Stomach (tissue), 4 donors: Measurements from ENCODE around the gene NFATC1.

Source experiments
- CTCF ChIP-seq, 7 experiments: fragments of 450-650 bp in 4 of 7; fragments of 200-600 bp in 3 of 7; sonication (generic) in 3 of 7; IDR thresholded peaks; one replicate each; pipeline ENCODE4 v1.5.1; 2016 to 2019; ENCODE audit warnings: antibody characterized with exemption in 7 of 7, control low read depth in 2 of 7, mild to moderate bottlenecking in 1 of 7
- POLR2A ChIP-seq, 4 donors: fragments of 450-650 bp; IDR thresholded peaks; one replicate each; pipeline ENCODE4 v1.6.1; 2016; ENCODE audit warnings: antibody characterized with exemption in 4 of 4, control low read depth in 2 of 4, mild to moderate bottlenecking in 1 of 4, moderate library complexity in 1 of 4

- TF ChIP-seq POLR2A (IDR thresholded peaks at IDR 0.05) = no peak
- no peak for TF ChIP-seq CTCF (IDR thresholded peaks at IDR 0.05)
These were observed 174.0 kb downstream of the NFATC1 start for GRCh38 chr18:79569720-79570119.
